NCI-H1417 treated with DMSO at 0.1 percent for 48 hours (cell line): ENCODE results near the gene TSGA10.
"Not testable (repeated sequence)": the region's sequence is repeated elsewhere in the genome, so short reads cannot be mapped to it uniquely, and the experiment has no call there.

Source experiments
- DNase-seq: peaks from one replicate; lab custom pipeline; 2025; lab: John Stamatoyannopoulos, UW

Gene TSGA10

DNA sequence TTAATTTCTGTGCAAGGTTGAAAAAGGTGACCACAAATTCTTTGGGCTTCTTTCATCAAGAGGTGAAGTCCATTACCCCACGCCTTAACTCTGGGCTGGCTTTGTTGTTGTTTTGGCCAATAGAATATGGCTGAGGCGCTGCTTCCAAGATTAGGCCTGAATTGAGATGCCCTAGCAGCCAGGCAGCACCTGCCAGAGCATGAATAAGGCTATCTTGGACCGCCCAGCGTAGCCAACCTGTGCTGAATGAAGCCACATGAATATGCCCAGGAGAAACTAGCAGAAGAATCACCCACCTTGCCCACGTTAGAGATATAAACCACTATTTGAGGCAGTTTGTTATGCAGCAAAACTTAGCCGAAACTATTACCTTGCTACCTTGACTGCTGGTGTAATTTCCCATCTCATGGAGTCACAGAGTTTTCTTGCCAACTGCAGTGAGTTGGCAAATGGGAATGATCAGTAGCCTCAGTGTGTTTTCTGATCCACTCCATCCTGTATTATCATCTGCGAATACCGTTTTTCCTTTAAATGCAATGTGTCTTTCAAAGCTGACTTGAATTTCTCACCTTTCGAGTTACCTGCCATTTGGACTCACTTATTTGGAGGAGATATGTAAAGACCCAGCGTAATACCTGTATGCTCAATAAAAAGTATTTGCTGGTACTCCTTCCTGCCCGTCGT, 679 bp downstream of the TSGA10 start:
- DNase-seq, result no peak

DNA sequence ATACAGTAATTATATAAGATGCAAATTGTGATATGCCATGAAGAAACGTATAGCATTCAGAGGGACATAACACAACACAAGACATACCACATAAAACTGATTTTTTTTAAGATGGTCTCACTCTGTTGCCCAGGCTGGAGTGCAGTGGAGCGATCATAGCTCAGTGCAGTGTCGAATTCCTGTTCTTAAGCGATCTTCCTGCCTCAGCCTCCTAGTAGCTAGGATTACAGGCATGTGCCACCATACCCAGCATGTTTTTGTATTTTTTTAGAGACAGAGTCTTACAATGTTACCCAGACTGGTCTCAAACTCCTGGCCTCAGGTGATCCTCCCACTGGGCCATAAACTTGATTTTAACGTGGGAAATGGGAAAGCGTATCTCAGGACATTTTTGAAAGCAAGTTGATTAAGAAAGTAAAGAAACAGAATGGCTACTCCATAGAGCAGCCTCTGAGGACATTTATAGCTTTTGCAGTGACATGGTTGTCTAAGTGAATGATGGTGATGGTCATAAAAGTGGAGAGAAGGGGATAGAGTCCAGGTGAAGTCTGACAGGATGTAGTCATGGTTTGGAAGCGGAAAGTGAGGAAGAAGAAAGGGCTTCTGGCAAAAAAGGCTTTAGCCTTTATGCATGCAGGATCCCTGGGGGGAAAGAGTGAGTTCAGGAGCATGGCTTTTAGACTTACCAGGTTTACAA, 2.4 kb downstream of the TSGA10 start:
- no peak for DNase-seq

DNA sequence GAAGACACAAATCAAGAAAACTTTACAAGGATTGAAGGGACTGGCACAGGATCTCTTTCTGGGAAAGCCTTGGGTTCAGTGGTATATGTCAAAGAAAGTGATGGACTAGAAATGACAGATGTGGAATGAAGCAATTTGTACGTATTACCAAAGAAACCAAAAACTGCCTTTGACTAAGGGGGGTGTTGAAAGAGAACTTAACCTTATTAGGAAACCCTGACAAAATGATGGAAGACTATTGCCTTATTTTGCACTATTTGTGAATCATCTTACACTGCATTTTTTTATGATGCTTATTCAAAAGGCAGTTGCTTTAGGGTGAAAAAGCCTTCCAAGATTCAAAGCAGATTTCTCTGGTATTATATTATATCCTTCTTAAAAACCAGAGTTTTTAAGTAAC, 4.0 kb downstream of the TSGA10 start:
- no peak for DNase-seq

DNA sequence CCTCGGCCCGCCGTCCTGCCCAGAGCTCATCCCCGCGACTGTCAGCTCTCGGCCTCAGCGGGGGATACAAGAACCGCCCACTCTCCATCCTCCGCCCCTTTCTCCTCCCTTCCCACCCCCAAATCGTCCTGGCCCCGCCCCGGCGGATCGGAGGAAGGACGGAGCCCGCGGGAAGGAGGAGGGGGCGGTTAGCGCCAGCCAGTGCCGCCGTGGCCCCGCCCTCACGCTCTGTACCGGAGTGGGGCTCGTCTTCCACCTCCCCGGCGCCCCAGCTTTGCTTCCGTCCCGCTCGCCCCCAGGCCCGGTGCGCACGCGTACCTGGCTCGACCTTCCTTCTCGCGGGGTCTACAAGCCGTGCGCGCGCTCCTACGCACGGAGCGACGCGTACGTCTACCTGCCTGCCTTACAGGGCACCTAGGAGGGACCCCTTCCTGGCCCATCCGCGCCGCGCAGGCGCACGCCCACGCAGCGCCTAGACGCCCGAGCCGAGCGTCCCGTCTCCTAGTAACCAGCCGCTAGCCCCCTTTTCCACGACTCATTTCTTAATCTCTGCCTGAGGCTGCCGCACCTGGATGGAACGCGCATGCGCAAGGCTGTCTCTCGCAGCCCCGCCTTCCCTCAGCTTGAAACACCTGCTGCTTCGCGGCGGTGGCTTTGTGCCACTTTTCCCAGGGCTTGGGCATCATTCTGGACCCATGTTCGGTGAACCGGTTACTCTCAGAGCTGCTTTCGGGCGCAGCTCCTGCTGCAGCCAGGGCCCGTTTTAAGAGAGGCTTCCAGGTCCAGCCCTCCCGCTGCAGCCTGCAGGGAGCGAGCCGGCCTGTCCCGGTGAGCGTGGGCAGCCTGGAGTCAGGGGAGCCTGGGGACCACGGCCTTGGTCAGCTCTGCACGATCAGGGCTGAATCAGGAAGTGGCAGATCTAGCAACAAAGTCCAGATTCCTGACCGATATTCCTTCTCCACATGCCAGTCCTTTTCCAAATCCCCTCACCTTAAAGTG, 13.3 kb downstream of the TSGA10 start, which contains the start of gene C2orf15:
C2orf15 (plus strand) TSS at position 598 of the 999 bp plus-strand sequence. CDS start 8,852 bp downstream, outside the sequence.
- peak; percentile 93 for DNase-seq

DNA sequence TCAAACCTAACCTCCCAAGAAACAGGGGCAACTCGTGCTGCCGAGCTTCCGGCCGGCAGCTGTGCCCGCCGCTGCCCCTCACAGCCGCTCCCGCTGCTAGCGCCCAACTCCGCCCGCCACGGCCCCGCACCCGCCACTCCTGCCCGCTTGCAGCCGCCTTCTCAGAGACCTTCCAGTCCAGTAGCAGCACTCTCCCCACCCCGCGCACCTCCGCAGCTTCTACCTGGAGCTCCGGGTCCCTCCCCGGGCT, 14.0 kb downstream of the TSGA10 start:
- peak; percentile 40 for DNase-seq

DNA sequence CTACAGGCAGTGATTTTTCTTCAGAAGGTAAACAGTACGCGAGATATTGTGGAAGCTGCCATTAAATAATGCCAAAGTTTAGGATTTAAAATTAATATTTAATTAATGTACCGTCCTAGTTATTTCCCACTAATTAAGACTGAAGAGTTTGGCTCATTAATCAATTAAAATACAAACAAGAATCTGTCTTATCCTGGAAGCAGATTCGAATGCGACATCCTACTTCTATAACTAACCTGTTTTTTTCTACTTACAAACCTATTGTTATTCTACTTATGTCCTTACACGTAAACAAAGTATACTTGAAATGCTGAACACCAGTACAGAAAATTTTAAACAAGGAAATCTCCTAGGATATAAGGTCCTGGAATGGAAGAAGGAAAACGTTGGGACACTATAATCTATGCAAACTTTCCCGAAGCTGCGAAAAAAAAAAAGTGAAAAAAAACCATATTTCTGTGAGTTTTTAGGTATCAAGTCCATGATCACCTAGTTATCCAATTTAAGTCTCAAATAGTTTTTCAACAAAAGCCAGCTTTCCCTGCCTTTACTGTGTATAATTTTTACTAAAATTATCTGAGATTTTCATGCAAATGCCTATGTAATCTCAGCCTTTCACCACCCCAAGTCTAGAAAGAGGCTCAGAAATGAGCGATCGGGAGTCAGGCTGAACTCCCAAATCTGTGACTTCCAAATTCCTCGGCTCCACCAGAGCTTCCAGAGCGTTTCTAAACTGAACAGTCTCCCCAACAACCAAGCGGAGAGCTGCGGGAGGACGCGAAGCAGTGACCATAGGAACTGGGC, 14.5 kb downstream of the TSGA10 start:
- DNase-seq, result no peak

DNA sequence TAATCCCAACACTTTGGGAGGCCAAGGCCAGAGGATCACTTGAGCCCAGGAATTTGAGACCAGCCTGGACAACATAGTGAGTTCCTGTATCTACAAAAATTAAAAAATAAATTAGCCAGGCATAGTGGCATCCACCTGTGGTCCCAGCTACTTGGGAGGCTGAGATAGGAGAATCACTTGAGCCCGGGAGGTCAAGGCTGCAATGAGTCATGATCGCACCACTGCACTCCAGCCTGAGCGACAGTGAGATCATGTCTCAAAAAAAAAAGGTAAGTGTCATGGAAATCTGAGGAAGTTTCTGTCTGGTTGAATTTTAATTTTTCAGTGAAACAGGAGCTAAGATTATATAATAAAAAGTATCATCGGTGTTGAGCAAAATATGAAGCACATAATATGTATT, 15.7 kb downstream of the TSGA10 start:
- DNase-seq, result no peak

DNA sequence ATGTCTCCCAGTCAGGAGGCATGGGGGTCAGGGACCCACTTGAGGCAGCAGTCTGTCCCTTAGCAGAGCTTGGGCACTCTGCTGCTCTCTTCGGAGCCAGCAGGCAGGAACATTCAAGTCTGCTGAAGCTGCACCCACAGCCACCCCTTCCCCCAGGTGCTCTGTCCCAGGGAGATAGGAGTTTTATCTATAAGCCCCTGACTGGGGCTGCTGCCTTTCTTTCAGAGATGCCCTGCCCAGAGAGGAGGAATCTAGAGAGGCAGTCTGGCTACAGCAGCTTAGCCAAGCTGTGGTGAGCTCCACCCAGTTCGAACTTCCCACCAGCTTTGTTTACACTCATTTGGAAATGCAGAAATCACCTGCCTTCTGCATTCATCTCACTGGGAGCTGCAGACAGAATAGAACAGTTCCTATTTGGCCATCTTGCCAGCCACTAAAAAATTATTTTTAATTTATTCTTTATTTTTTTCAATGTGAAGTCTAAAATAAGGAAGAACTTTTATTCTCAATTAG, 19.6 kb downstream of the TSGA10 start:
- DNase-seq, result not testable (repeated sequence)

DNA sequence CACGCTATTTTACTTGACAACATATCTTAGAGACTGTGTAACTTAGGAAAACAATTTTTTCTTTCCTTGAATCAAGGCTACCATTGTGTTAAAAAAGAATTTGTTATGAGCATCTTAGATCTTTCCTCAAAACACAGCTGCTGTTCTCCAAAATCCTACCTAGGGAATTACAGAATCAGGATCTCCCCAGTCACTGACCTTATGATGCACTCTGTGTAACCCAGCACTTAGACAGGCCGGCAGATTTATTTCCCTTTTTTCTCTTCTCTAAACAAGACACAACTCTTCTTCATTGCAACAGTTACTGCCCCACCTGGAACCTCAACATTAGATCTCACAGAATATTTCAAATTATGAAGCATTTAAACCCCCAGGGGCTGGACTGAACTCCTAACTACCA, 26.8 kb downstream of the TSGA10 start:
- DNase-seq, result no peak

DNA sequence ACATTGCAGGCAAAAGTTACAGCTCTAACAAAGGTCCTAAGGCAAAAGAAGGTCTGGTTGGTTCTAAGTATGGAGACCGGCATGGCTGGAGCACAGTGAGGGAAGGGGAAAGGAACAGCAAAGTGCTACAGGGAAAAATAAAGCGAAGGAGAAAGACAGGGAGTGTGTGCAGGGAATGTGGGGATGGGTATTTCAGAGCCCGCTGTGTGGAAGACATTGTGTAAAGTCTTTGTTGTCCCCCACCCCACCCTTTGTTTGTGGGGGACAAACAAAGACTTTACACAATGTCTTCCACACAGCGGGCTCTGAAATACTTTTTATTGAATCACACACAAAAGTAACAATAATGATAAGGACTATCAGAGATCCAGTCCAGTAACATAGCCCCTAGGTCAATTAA, 42.1 kb downstream of the TSGA10 start:
- no peak for DNase-seq

DNA sequence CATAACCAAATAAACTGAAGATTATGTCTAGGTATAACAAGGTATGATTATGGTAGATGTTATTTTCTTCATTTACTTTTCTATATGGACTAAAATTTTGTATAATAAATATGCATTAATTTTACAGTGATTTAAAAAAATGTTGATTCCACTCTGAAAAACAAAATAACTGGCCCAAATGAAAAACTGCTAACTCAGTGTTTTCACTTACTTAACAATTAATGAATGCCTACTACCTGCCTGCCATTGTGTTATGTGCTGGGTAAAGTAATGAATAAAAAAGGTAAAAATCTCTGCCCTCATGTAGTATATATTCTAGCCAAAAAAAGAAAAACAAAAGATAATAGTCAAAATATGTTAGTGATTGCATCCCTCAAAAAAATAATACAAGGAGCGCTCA, 42.8 kb downstream of the TSGA10 start:
- DNase-seq, result no peak

DNA sequence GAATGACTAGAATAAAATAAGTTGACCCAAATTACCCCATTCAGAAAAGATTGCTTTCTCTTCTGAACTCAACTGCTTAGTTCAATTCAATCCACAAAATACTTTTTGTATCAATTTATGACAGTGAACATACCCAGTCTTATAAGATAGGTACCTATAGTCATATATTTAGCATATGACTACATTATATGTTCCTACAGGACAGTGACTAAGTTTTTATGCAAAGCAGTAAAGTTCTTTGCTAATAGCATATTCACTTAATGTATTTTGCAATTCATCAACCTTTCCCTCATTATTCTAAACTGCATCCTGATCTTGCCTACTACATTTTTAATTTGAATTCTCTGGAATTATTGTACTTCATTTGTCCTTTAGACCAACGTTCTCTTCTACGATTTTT, 43.5 kb downstream of the TSGA10 start:
- DNase-seq, result no peak

DNA sequence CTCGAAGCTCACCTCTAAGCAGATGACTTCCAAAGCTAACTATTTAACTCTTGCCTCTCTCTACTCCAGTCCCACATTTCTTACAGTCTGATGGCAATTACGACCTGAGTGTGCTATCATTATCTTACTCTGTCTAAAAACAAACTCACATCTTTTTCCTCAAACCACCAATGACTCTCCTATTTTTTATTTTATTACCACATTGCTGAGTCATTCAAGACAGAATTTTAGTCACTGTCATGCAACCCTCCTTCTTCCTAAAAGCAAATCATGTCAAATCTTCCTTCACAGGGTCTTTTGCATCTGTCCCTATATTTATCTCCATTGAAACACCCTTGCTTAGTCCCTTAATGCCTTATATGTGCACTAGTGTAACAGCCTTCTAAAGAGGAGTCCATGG, 47.8 kb downstream of the TSGA10 start:
- no peak for DNase-seq

DNA sequence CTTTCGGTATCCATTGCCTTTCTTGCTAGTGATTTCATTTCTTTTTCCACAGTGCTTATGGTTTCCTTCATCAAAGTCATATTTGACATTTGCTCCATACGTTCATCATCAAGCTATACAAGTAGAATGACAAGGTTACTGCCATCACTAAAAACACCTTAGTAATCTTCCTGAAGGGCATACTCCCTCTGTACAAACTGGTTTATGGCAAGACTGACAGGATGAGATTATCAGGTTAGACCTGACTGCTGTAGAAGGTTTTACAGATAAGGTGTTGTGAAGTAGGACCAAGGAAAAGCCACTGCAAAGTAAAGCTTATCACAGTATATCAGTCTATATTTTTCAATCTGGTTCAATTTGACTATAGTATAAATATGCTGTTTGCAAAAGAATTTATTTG, 50.7 kb downstream of the TSGA10 start:
- DNase-seq, result no peak

DNA sequence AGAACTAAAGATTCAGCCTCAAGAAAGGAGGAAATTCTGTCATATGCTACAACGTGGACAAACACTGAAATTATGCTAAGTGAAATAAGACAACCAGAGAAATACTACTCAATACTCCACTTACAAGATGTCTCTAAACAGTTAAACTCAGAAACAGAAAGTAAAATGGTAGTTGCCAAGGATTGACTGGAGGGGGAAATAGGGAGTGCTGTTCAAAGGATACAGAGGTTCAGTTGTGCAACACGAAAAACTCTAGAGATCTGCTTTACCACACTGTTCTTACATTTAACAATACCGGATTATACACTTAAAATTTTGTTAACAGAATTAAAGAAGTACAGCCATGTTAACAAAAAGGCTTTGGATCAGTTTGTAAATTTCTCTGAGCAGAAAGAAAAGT, 53.0 kb downstream of the TSGA10 start:
- no peak for DNase-seq

DNA sequence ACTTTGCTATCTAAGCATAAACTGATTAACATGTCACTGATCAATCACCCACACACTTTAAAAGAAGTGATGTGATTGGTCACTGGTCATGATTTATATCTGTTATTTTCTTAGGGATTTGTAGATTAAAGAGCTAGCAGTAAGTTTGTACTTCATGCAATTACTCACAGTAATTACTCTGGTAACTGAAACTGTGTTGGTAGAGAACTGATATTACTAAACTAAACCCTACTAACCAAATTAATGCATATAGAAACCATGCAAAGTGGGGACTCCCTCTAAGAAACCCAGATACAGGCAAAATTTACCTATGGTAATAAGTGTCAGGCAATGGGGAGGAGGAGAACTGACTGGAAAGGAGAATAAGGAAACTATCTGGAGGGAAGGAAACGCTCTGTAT, 58.0 kb downstream of the TSGA10 start:
- no peak for DNase-seq

DNA sequence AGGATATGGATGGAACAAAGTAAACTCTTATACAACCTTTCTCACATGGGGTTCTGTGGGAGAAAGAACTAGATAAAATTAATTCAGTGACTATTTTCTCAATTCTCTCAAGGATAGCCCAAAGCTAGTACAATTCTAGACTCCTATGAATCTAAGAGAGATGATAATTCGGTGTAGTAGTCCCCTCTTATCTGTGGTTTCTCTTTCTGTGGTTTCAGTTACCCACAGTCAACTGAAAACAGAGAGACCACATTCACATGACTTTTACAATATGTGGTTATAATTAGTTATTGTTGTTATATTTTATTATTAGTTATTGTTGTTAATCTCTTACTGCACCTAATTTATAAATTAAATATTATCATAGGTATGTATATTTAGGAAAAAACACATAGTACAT, 66.7 kb downstream of the TSGA10 start:
- DNase-seq, result no peak

DNA sequence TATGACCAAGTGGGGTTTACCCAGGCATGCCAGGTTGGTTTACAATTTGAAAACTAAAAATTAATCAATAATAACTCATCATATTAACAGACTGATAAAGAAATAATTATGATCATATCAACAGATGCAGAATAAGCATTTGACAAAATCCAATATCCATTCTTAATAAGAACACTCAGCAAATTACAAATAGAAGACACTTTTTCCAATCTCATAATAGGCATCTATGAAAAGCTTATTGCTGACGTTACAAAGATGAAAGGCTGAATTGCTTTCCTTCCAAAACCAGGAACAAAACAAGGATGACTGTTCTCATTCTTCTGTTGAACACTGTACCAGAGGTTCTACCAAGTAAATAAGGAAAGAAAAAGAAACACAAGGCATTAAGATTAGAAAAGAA, 68.4 kb downstream of the TSGA10 start:
- no peak for DNase-seq

DNA sequence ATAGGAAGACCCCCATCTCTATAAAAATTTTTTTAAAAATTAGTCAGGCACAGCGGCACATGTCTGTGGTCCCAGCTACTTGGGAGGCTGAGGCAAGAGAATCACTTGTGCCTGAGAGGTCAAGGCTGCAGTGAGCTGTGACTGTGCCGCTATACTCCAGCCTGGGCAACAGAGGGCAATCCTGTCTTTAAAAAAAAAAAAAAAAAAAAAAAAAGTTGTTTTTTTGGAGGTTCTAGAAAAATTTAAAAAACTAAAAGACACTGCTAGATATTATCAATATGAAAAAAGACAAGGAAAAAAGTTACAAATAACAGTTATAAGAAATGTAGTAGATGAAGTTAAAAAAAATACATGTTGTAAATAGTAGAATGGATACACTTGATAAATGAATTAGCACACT, 69.3 kb downstream of the TSGA10 start:
- DNase-seq, result no peak

DNA sequence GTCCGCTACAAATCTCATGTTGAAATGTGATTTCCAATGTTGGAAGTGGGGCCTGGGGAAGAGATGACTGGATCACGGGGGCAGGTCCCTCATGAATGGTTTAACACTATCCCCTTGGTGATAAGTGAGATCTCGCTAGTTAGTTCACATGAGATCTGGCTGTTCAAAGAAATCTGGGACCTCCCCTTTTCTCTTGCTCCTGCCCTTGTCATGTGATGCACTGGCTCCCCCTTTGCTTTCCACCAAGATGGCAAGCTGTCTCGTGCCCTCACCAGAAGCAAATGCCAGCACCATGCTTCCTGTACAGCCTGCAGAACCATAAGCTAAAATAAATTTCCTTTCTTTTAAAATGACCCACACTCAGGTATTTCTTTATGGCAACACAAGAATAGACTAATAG, 70.5 kb downstream of the TSGA10 start:
- no peak for DNase-seq

DNA sequence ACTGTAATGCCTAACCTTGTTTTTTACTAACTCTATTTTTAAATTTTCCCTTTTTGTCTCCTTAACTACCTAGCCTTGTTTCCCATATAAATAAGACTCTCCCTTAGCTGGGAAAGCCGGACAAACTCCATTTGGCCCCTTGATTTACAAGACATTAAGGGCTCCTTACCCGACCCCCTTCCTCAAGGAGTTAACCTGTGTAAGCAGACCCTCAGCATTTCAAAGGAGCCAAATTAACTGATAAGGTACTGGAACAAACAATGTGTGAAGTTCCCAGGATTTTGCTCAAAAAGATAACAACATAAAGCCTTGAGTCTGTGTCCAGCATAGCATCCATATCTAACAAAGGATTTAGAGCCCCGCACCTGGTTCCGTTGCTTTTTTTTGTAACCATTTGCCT, 72.9 kb downstream of the TSGA10 start:
- DNase-seq, result no peak

DNA sequence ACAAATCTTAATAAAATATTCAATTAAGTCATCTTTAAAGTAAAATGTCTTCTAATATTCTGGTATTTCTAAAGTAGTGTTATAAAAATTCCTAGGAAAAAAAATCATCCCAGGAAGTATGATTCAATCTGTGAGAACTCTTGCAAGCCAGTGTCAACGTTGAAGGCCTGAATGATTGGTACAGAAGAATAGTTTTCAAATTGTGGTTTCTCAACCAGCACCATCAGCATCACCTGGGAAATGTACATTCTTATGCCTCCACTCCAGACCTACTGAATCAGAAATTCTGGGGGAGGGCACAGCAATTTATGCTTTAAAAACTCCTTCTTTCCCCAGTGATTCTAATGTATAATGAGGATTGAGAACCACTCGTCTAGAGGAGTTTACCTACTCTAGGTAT, 75.5 kb downstream of the TSGA10 start:
- no peak for DNase-seq
